OCI-LY1 (cell line): ENCODE data around the gene ARHGAP35.

ENCODE experiments used
- CTCF ChIP-seq: fragments of 200-600 bp; sonication (generic), shearing (Covaris generic); IDR thresholded peaks from 2 replicates; pipeline ENCODE4 v1.5.1; 2017; ENCODE audit warnings: mild to moderate bottlenecking, antibody characterized with exemption, low read length, moderate library complexity, mixed read lengths
- EZH2 ChIP-seq: fragments of 200-600 bp; sonication (generic), shearing (Covaris generic); IDR thresholded peaks from 2 replicates; pipeline ENCODE4 v1.8.0; 2017; ENCODE audit warnings: borderline replicate concordance, mixed run types, mild to moderate bottlenecking, antibody characterized with exemption, low read length, moderate library complexity, mixed read lengths

DNA sequence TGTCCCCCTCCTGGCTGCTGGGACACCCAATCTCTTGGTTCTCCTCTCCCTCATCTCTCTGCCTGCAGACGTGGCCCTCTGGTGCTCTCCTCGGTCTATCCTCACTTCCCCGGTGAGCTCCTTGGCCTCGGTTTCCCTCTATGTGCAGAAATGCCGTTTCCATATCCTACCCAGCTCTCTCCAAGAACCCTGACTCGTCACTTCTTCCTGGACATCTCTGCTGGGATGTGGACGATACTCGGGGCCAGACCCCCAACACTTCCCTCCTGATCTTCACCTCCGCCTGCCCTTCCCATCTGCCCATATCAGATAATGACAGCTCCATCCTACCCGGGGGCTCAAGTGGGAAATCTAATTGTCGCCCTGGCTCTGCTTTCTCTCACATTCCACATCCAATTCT lies 18.0 kb upstream of the ARHGAP35 start:
- no peak for TF ChIP-seq EZH2
- no peak for TF ChIP-seq CTCF
